HCT116 (cell line): ENCODE measurements around the gene TMEM132E. TPM values are rescaled to one million over a fixed set of nuclear protein-coding genes. Genes with fewer than 3 reads are reported as not detected.

Source experiments
- ATAC-seq: fragments of 200-7000 bp; cut with Tn5 transposase; 2 replicates; pipeline ENCODE4 v1.9.1; 2020; ENCODE audit warnings: mild to moderate bottlenecking, moderate library complexity
- BruUV-seq: library from RNA; stranded (reverse); fragments of 400-500 nt; replicated peaks from 2 replicates; lab custom pipeline; 2021; lab: Mats Ljungman, UMichigan
- CTCF ChIA-PET: fragments of 300-600 bp; sonication (Branson Sonifier 250); formaldehyde crosslinking; loops from one replicate; lab custom pipeline; 2021; ENCODE audit warnings: antibody characterized with exemption; lab: Charles Lee
- POLR2A ChIA-PET: fragments of 300-600, 350-600 bp; sonication (Branson Sonifier 250); formaldehyde crosslinking; loops from one replicate; lab custom pipeline; 2021; ENCODE audit warnings: antibody characterized with exemption; lab: Charles Lee
- RAD21 ChIA-PET, 2 experiments: fragments of 300-600 bp; sonication (Branson Sonifier 250); formaldehyde crosslinking; loops; one replicate each; lab custom pipeline; 2023; ENCODE audit warnings: low total read pairs in 2 of 2; ENCODE audit not compliant: uncharacterized antibody in 2 of 2, unreplicated experiment in 2 of 2, low non-redundant PET in 1 of 2; lab: Charles Lee
- DNase-seq: peaks from one replicate; pipeline ENCODE4 v3.0.0-alpha.2; 2010; ENCODE audit warnings: low read depth, low spot score
- H2AFZ ChIP-seq: fragments of 200-600 bp; shearing (Covaris generic), sonication (generic); 2 replicates; pipeline ENCODE4 v1.6.1; 2017; ENCODE audit warnings: low read depth, mixed run types, mixed read lengths, antibody characterized with exemption, low read length; ENCODE audit not compliant: poor library complexity, severe bottlenecking
- H3K27ac ChIP-seq: 2 replicates; pipeline ENCODE4 v1.5.1; 2012; ENCODE audit warnings: low read depth, low read length
- H3K27me3 ChIP-seq: fragments of 200-600 bp; sonication (generic); 2 replicates; pipeline ENCODE4 v1.6.1; 2016; ENCODE audit warnings: mixed run types, low read length, mixed read lengths; ENCODE audit not compliant: insufficient read depth
- H3K36me3 ChIP-seq, 2 experiments: fragments of 200-500 bp in 1 of 2; fragments of 200-600 bp in 1 of 2; sonication (Bioruptor generic) in 1 of 2; sonication (generic) in 1 of 2; 2 replicates each; pipeline versions ENCODE4 v1.5.1 to v1.6.1; 2014 to 2016; ENCODE audit warnings: low read length in 2 of 2, inconsistent platforms in 1 of 2, mixed read lengths in 1 of 2, mixed run types in 1 of 2; ENCODE audit not compliant: insufficient read depth in 2 of 2, control insufficient read depth in 1 of 2
- H3K4me1 ChIP-seq, 2 experiments: fragments of 200-600 bp in 1 of 2; sonication (generic) in 1 of 2; 2 replicates each; pipeline versions ENCODE4 v1.5.1 to v1.6.1; 2012 to 2017; ENCODE audit warnings: low read length in 2 of 2, inconsistent platforms in 1 of 2, mild to moderate bottlenecking in 1 of 2, mixed read lengths in 1 of 2, mixed run types in 1 of 2, moderate library complexity in 1 of 2; ENCODE audit not compliant: insufficient read depth in 2 of 2, control insufficient read depth in 1 of 2
- H3K4me2 ChIP-seq: fragments of 200-600 bp; sonication (generic); 2 replicates; pipeline ENCODE4 v1.6.1; 2017; ENCODE audit warnings: mixed run types, low read length, mixed read lengths
- H3K4me3 ChIP-seq, 2 experiments: fragments of 200-600 bp in 1 of 2; sonication (generic) in 1 of 2; replicated peaks in 1 of 2; 2 replicates each; pipeline ENCODE4 v1.5.1; 2011 to 2016; ENCODE audit warnings: low read length in 2 of 2, control low read depth in 1 of 2, low read depth in 1 of 2, mild to moderate bottlenecking in 1 of 2, mixed read lengths in 1 of 2, mixed run types in 1 of 2
- H3K79me2 ChIP-seq: fragments of 200-600 bp; sonication (generic); 2 replicates; pipeline ENCODE4 v1.6.1; 2017; ENCODE audit warnings: mild to moderate bottlenecking, mixed run types, low read length, moderate library complexity, mixed read lengths; ENCODE audit not compliant: insufficient read depth
- H3K9ac ChIP-seq: fragments of 200-600 bp; sonication (generic); 2 replicates; pipeline ENCODE4 v1.6.1; 2016; ENCODE audit warnings: low read length, mixed read lengths
- H3K9me2 ChIP-seq: fragments of 200-600 bp; sonication (generic), shearing (Covaris generic); 2 replicates; pipeline ENCODE4 v1.6.1; 2017; ENCODE audit warnings: mixed run types, mild to moderate bottlenecking, moderate library complexity; ENCODE audit not compliant: insufficient read depth
- H3K9me3 ChIP-seq, 2 experiments: fragments of 200-500 bp in 1 of 2; fragments of 200-600 bp in 1 of 2; sonication (Bioruptor generic) in 1 of 2; sonication (generic) in 1 of 2; 2 replicates each; pipeline ENCODE4 v1.6.1; 2014 to 2017; ENCODE audit warnings: low read length in 2 of 2, mixed read lengths in 2 of 2, inconsistent platforms in 1 of 2, low read depth in 1 of 2, mild to moderate bottlenecking in 1 of 2, mixed run types in 1 of 2, moderate library complexity in 1 of 2; ENCODE audit not compliant: control insufficient read depth in 1 of 2, insufficient read depth in 1 of 2
- H4K20me1 ChIP-seq: fragments of 200-600 bp; sonication (generic), shearing (Covaris generic); 2 replicates; pipeline ENCODE4 v1.6.1; 2017; ENCODE audit warnings: mixed run types, mild to moderate bottlenecking, moderate library complexity; ENCODE audit not compliant: insufficient read depth
- CBX3 ChIP-seq: IDR thresholded peaks from 2 replicates; pipeline ENCODE4 v1.6.1; 2012; ENCODE audit warnings: low read depth
- EGR1 ChIP-seq: IDR thresholded peaks from 2 replicates; pipeline ENCODE4 v1.6.1; 2012; ENCODE audit warnings: low read depth
- ELF1 ChIP-seq: IDR thresholded peaks from 2 replicates; pipeline ENCODE4 v1.6.1; 2012; ENCODE audit warnings: low read depth, borderline replicate concordance
- EZH2 ChIP-seq: fragments of 200-600 bp; sonication (generic); IDR thresholded peaks from 2 replicates; pipeline ENCODE4 v1.6.1; 2017; ENCODE audit warnings: antibody characterized with exemption, mixed run types
- EZH2phosphoT487 ChIP-seq: fragments of 200-600 bp; IDR thresholded peaks from 2 replicates; pipeline ENCODE4 v1.6.1; 2018; ENCODE audit warnings: antibody characterized with exemption, borderline replicate concordance
- FOSL1 ChIP-seq: IDR thresholded peaks from 2 replicates; pipeline ENCODE4 v1.6.1; 2012; ENCODE audit warnings: low read depth
- JUND ChIP-seq: IDR thresholded peaks from 2 replicates; pipeline ENCODE4 v1.6.1; 2012
- POLR2A ChIP-seq: IDR thresholded peaks from 2 replicates; pipeline ENCODE4 v1.7.0; 2011; ENCODE audit warnings: borderline replicate concordance; ENCODE audit not compliant: insufficient read depth, insufficient read length; ENCODE audit errors: extremely low read depth
- POLR2AphosphoS5 ChIP-seq: IDR thresholded peaks from 2 replicates; pipeline ENCODE4 v1.6.1; 2011; ENCODE audit warnings: mild to moderate bottlenecking, low read depth, low read length, moderate library complexity
- SIN3A ChIP-seq: IDR thresholded peaks from 2 replicates; pipeline ENCODE4 v1.6.1; 2012; ENCODE audit warnings: low read depth
- SP1 ChIP-seq: IDR thresholded peaks from 2 replicates; pipeline ENCODE4 v1.6.1; 2012; ENCODE audit warnings: low read depth
- SRF ChIP-seq: IDR thresholded peaks from 2 replicates; pipeline ENCODE4 v1.6.1; 2012; ENCODE audit warnings: low read depth
- TCF7L2 ChIP-seq: IDR thresholded peaks from 2 replicates; pipeline ENCODE4 v1.7.0; 2011; ENCODE audit warnings: borderline replicate concordance, inconsistent platforms; ENCODE audit not compliant: insufficient read depth, insufficient read length; ENCODE audit errors: extremely low read depth
- YY1 ChIP-seq: IDR thresholded peaks from 2 replicates; pipeline ENCODE4 v1.6.1; 2011; ENCODE audit warnings: low read length, low read depth, moderate library complexity, mild to moderate bottlenecking; ENCODE audit not compliant: insufficient replicate concordance; ENCODE audit errors: extremely low read depth
- ZFX ChIP-seq: fragments of 450-650 bp; IDR thresholded peaks from 2 replicates; pipeline ENCODE4 v1.6.1; 2017
- ZNF274 ChIP-seq: fragments of 200-500 bp; sonication (Bioruptor generic); IDR thresholded peaks from 2 replicates; pipeline ENCODE4 v1.6.1; 2014; ENCODE audit warnings: mild to moderate bottlenecking, low read depth, low read length, inconsistent platforms
- intact Hi-C: fragments of 100-400 bp; cut with micrococcal nuclease; formaldehyde crosslinking; loops from 2 replicates; pipeline ENCODE4 v1.10.0; 2022
- total RNA-seq: library from RNA; stranded (reverse); gene quantifications from one replicate; pipeline ENCODE4 v1.2.1, GENCODE V29; 2021; ENCODE audit not compliant: unreplicated experiment
- TF ChIP-seq, protein P1 (sequence below): IDR thresholded peaks from 2 replicates; pipeline ENCODE4 v1.6.1; 2012
- TF ChIP-seq, protein P2 (sequence below): IDR thresholded peaks from 2 replicates; pipeline ENCODE4 v1.6.1; 2012
- TF ChIP-seq, protein P3 (sequence below): IDR thresholded peaks from 2 replicates; pipeline ENCODE4 v1.6.1; 2012; ENCODE audit warnings: low read depth
- TF ChIP-seq, protein P4 (sequence below): IDR thresholded peaks from 2 replicates; pipeline ENCODE4 v1.6.1; 2011; ENCODE audit warnings: mild to moderate bottlenecking, low read length, moderate library complexity; ENCODE audit not compliant: insufficient replicate concordance; ENCODE audit errors: extremely low read depth

TMEM132E gene
- total RNA-seq, 1 experiment from 2014 or later, result not detected

DNA sequence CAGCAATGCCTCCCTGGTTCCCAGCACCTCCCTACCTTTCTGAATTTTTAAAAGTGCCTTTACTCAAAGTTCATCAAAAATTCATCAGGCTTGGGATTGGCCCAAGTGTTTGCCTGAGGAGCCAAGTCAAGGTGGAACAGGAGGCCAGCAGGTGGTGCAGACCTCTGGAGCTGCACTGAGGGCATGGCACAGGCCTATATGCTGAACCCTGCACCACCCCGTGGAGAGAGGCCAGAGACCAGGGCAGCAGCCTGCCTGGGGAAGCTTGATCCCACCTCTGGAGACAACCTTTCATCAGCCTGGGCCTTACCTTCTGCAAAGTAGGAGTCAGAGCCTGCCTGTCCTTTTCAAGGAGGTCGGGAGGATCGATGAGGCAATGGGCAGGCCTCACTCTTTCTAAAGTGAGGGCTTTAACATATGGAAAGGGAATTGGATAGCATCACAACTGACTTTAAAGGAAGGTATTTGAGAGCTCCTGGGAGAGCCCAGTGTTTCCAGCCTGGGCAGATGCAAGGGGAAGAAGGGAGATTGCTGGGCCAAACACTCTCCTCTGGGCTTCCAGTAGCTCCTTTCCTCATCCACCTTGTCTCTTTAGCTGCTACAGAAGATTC, 31.8 kb upstream of the TMEM132E start:
- Histone ChIP-seq H3K27ac (no peak overlapping the region), H3K4me2 (no peak overlapping the region), H4K20me1 (no peaks in the 10 kb centered on the region), H3K9me2 (no peaks in the 10 kb centered on the region), H3K36me3 (no peaks in the 10 kb centered on the region), H3K9me3 (no peaks in the 10 kb centered on the region), H3K9ac (no peak overlapping the region), H2AFZ (no peak overlapping the region), H3K4me3 (no peak overlapping the region), H3K27me3 (peaks cover 53% of the 10 kb centered on the region), H3K4me1 (no peaks in the 10 kb centered on the region), H3K79me2 (no peaks in the 10 kb centered on the region)
- ChIA-PET POLR2A (no interaction called here), CTCF (no interaction called here), RAD21 (no interaction called here)
- TF ChIP-seq TCF7L2 (no peak), POLR2A (no peak), YY1 (no peak), SIN3A (no peak), SP1 (no peak), POLR2AphosphoS5 (no peak), ZFX (no peak), CBX3 (no peak), EZH2phosphoT487 (no peak), SRF (no peak), ELF1 (no peak), ZNF274 (no peak), FOSL1 (no peak), EGR1 (no peak), EZH2 (no peak), JUND (no peak)
- TF ChIP-seq, protein P1, sequence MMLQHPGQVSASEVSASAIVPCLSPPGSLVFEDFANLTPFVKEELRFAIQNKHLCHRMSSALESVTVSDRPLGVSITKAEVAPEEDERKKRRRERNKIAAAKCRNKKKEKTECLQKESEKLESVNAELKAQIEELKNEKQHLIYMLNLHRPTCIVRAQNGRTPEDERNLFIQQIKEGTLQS, result no peak
- TF ChIP-seq, protein P2, sequence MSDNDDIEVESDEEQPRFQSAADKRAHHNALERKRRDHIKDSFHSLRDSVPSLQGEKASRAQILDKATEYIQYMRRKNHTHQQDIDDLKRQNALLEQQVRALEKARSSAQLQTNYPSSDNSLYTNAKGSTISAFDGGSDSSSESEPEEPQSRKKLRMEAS, result no peak
- TF ChIP-seq, protein P3, sequence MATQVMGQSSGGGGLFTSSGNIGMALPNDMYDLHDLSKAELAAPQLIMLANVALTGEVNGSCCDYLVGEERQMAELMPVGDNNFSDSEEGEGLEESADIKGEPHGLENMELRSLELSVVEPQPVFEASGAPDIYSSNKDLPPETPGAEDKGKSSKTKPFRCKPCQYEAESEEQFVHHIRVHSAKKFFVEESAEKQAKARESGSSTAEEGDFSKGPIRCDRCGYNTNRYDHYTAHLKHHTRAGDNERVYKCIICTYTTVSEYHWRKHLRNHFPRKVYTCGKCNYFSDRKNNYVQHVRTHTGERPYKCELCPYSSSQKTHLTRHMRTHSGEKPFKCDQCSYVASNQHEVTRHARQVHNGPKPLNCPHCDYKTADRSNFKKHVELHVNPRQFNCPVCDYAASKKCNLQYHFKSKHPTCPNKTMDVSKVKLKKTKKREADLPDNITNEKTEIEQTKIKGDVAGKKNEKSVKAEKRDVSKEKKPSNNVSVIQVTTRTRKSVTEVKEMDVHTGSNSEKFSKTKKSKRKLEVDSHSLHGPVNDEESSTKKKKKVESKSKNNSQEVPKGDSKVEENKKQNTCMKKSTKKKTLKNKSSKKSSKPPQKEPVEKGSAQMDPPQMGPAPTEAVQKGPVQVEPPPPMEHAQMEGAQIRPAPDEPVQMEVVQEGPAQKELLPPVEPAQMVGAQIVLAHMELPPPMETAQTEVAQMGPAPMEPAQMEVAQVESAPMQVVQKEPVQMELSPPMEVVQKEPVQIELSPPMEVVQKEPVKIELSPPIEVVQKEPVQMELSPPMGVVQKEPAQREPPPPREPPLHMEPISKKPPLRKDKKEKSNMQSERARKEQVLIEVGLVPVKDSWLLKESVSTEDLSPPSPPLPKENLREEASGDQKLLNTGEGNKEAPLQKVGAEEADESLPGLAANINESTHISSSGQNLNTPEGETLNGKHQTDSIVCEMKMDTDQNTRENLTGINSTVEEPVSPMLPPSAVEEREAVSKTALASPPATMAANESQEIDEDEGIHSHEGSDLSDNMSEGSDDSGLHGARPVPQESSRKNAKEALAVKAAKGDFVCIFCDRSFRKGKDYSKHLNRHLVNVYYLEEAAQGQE, result no peak
- TF ChIP-seq, protein P4, sequence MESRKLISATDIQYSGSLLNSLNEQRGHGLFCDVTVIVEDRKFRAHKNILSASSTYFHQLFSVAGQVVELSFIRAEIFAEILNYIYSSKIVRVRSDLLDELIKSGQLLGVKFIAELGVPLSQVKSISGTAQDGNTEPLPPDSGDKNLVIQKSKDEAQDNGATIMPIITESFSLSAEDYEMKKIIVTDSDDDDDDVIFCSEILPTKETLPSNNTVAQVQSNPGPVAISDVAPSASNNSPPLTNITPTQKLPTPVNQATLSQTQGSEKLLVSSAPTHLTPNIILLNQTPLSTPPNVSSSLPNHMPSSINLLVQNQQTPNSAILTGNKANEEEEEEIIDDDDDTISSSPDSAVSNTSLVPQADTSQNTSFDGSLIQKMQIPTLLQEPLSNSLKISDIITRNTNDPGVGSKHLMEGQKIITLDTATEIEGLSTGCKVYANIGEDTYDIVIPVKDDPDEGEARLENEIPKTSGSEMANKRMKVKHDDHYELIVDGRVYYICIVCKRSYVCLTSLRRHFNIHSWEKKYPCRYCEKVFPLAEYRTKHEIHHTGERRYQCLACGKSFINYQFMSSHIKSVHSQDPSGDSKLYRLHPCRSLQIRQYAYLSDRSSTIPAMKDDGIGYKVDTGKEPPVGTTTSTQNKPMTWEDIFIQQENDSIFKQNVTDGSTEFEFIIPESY, result no peak
- ATAC-seq (no peak), DNase-seq (no peak)
- intact Hi-C loops, result loop anchor here (10.0 kb wide), 1 partner anchor 1197 kb away; no protein-coding TSS in a partner anchor
- no TSS peak for BruUV-seq
